Esophagus squamous epithelium (tissue), 4 donors: ENCODE measurements around the gene DUSP6.

Source experiments
- POLR2A ChIP-seq, 4 donors: fragments of 450-650 bp; IDR thresholded peaks; one replicate each; pipeline ENCODE4 v1.6.1; 2017; ENCODE audit warnings: antibody characterized with exemption in 4 of 4, mild to moderate bottlenecking in 4 of 4, moderate library complexity in 3 of 4
- TF ChIP-seq, protein P1 (sequence below), 6 experiments: fragments of 450-650 bp in 4 of 6; fragments of 200-600 bp in 2 of 6; sonication (generic) in 2 of 6; IDR thresholded peaks; one replicate each; pipeline ENCODE4 v1.5.1; 2016 to 2019; ENCODE audit warnings: antibody characterized with exemption in 6 of 6, mild to moderate bottlenecking in 4 of 6, moderate library complexity in 4 of 6

DNA sequence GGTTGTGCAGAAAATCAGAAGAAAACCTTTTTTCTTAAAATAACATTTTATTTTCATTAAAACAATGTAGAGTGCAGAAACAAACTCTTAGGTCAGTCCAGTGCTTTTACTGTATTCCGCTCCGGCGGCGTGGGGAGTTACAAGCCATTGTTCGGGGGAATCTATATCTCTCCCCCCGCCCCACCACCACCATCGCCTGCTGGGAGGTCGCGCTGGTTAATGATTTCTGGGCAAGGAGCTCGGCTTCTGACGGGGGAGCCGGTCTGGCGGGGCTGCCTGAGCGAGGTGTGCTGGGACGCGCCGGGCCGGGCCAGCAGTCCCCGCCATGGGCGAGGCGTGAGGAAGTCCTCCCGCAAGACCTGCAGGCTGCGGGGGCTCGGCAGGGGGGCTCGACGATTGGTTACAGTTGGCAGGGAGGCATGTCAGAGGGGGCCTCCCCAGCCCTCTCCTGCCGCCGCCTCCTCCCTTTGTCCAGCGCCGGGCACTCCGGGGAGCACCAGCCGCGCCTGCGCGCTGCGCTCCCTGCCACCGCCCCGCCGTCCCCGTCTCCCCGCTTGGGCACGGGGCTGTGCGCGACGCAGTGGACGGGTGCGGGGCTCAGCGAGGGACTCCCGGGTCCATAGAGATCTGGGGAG, 1.0 kb upstream of the DUSP6 start:
- TF ChIP-seq POLR2A (IDR thresholded peaks at IDR 0.05): peak in 2 of 4 donors; percentile 59 to 60
- TF ChIP-seq, protein P1, sequence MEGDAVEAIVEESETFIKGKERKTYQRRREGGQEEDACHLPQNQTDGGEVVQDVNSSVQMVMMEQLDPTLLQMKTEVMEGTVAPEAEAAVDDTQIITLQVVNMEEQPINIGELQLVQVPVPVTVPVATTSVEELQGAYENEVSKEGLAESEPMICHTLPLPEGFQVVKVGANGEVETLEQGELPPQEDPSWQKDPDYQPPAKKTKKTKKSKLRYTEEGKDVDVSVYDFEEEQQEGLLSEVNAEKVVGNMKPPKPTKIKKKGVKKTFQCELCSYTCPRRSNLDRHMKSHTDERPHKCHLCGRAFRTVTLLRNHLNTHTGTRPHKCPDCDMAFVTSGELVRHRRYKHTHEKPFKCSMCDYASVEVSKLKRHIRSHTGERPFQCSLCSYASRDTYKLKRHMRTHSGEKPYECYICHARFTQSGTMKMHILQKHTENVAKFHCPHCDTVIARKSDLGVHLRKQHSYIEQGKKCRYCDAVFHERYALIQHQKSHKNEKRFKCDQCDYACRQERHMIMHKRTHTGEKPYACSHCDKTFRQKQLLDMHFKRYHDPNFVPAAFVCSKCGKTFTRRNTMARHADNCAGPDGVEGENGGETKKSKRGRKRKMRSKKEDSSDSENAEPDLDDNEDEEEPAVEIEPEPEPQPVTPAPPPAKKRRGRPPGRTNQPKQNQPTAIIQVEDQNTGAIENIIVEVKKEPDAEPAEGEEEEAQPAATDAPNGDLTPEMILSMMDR (IDR thresholded peaks at IDR 0.05): peak in 1 of 6 experiments; percentile 7
